ENCODE results near the gene GLIS2.

The GLIS2 gene

DNA sequence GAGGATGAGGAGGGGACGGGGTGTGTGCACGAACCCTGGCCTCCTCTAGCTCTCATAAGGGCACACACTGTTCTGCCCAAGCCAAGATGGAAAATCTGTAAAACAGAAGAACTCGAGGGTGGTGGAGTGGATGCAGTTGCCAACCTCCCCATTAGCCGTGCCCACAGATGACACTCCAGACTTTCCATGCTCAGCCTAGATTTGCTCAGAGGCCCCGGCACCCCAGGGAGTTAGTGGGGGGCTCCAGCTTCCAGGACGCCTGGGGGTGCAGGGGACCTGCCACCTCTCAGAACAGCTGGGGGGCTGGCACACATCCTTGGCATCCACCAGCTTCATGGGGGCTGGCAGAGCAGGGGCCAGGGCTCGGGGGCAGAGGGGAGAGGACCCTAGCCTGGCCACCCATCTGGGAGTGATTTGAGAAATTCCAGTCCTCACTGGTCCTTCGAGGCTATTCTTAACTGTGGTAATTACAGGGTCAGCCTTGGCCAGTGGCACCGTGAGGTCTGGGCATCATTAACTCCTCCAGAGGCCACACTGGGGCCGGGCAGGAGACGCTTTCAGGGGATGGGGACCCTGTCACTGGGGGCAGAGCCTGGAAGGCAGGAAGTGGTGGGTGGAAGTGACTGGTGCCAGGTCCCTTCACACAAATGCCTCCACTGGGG is 70.1 kb downstream of the GLIS2 start:
- no peak for DNase-seq

DNA sequence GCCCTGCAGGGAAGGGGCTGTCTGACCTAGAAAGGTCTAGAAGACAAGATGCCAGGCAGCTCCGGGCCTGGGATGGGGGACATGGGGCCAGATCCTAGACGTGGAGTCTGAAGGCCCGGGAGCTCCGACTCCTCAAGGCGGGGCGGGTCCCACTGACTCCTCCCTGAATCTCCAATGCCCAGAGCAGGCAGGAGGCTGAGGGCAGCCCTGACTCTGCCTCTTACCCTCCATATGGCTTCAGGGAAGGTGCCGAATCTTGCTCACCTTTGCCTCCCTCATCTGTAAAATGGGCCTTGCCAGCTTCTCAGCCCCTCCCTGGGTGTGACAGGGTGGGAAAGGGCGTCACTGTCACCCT is 70.6 kb downstream of the GLIS2 start:
- DNase-seq = no peak

GRCh38 chr16:4386951-4387565 is 71.2 kb downstream of the GLIS2 start:
- no peak for DNase-seq

DNA sequence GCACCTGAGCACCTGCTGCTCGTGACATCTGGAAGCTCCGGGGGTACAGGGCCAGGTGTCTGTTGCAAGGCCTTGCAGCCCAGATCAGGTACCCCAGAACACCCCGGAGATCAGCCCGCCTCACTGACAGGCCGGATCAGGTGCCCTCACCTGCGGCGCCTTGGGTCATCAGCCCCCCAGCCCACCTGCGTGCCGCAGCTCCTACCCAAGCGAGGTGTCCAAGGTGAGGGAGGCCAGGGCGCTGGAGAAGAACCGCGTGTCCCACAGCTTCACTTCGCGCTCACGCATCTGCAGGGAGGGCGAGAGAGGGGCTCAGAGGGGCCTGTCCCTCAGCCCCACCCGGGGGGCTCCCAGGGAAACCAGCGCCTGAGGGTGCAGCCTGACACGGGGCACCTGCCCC is 71.9 kb downstream of the GLIS2 start:
- no peak for DNase-seq

DNA sequence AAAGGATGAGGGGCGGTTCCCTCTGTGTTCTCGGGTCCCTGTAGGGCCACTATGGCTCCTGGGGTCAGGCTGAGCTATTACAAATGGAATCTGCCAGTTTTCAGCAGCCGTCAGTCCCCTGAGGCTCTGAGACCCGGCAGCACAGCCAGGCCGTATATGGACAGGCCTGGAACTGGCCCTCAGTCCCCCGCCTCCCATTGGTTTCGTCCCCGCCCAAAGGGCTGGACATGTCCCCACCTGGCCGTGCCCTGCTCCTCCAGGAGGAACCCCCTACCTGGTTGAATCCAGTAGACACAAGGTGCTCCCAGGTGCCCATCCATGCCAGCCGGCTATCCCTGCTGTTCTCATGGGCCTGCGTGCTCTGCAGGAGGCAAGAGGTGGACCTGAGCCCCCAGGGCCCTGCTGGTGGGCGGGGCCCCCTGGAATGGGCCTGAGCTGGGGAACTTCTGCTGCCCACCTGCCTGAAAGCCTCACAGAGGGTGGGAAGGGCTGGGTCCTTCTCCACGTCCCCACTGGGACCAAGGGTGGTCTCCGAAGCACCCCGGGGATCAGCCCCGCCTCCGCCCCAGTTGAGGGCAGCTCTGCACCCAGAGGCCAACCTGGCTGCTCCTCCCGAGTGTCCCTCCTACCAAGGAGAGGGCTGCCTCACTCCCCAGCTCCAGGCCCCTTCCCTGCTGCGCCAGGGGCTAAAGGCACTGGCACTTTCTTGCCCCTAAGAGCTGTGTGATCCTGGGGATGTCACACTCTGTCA is 72.6 kb downstream of the GLIS2 start:
- no peak for DNase-seq

Measured in activated CD4-positive, alpha-beta T cell treated with anti-CD3 and anti-CD28 coated beads, Interleukin-2, Interleukin-6, amounts not matched to agents 100 ng/mL and 50 ng/mL, durations not matched to agents 16 hours and 8 hours (primary cell).